Parathyroid adenoma (tissue), 2 donors: Measurements from ENCODE around the gene KANTR.

ENCODE experiments used
- H2AFZ ChIP-seq: fragments of 300-600 bp; sonication (generic); one replicate; pipeline ENCODE4 v1.7.0; 2017; ENCODE audit warnings: antibody characterized with exemption, mild to moderate bottlenecking
- H3K27ac ChIP-seq: fragments of 300-600 bp; sonication (generic); one replicate; pipeline ENCODE4 v1.7.0; 2017
- H3K27me3 ChIP-seq: fragments of 300-600 bp; sonication (generic); one replicate; pipeline ENCODE4 v1.7.0; 2017; ENCODE audit warnings: low read length; ENCODE audit not compliant: control insufficient read depth, insufficient read depth
- H3K36me3 ChIP-seq: fragments of 300-600 bp; sonication (generic); one replicate; pipeline ENCODE4 v1.7.0; 2017; ENCODE audit warnings: low read length; ENCODE audit not compliant: control insufficient read depth, insufficient read depth
- H3K4me1 ChIP-seq: fragments of 300-600 bp; sonication (generic); one replicate; pipeline ENCODE4 v1.7.0; 2017; ENCODE audit warnings: control low read depth
- H3K4me2 ChIP-seq: fragments of 300-600 bp; sonication (generic); one replicate; pipeline ENCODE4 v1.7.0; 2017; ENCODE audit warnings: low read length
- H3K4me3 ChIP-seq: fragments of 300-600 bp; sonication (generic); one replicate; pipeline ENCODE4 v1.7.0; 2017; ENCODE audit warnings: low read depth, low read length
- H3K79me2 ChIP-seq: fragments of 300-600 bp; sonication (generic); one replicate; pipeline ENCODE4 v1.7.0; 2017; ENCODE audit warnings: control low read depth
- H3K9ac ChIP-seq: fragments of 300-600 bp; sonication (generic); one replicate; pipeline ENCODE4 v1.7.0; 2017; ENCODE audit warnings: mild to moderate bottlenecking
- H3K9me3 ChIP-seq: fragments of 300-600 bp; sonication (generic); one replicate; pipeline ENCODE4 v1.7.0; 2017; ENCODE audit warnings: low read length; ENCODE audit not compliant: control insufficient read depth
- TF ChIP-seq, protein P1 (sequence below): fragments of 300-600 bp; sonication (generic); IDR thresholded peaks from one replicate; pipeline ENCODE4 v1.7.0; 2017; ENCODE audit warnings: antibody characterized with exemption, mild to moderate bottlenecking
- donor health status: primary hyperparathyroidism.

Gene KANTR

DNA sequence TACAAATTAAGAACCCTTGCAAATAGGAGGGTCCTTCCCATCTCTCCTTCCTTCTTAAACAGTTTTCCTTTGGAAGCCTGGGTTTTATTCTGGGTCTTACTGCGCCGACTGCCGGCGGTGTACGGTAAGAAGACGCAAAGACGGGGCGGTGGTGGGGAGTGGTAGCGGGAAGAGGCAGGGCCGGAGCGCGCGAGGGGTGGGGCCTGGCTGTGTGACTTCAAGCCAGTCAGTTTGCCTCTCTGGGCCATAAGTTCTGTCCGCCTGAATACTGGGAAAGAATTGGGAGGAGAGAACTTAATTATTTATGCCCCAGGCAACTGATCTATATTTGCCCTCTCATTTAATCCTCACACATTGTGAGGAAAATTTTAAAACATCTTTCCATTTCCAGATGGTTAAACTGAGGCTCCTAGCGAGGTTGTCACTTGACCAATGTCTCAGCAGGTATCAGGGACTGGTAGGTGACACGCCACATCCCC, 726 bp upstream of the KANTR start:
- TF ChIP-seq, protein P1, sequence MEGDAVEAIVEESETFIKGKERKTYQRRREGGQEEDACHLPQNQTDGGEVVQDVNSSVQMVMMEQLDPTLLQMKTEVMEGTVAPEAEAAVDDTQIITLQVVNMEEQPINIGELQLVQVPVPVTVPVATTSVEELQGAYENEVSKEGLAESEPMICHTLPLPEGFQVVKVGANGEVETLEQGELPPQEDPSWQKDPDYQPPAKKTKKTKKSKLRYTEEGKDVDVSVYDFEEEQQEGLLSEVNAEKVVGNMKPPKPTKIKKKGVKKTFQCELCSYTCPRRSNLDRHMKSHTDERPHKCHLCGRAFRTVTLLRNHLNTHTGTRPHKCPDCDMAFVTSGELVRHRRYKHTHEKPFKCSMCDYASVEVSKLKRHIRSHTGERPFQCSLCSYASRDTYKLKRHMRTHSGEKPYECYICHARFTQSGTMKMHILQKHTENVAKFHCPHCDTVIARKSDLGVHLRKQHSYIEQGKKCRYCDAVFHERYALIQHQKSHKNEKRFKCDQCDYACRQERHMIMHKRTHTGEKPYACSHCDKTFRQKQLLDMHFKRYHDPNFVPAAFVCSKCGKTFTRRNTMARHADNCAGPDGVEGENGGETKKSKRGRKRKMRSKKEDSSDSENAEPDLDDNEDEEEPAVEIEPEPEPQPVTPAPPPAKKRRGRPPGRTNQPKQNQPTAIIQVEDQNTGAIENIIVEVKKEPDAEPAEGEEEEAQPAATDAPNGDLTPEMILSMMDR = peak; percentile 56
- Histone ChIP-seq H3K36me3 (no peaks in the 10 kb centered on the region), H3K27me3 (no peaks in the 10 kb centered on the region), H3K9me3 (no peaks in the 10 kb centered on the region), H2AFZ (peak overlapping the region; percentile 91), H3K4me2 (peak overlapping the region; percentile 90), H3K27ac (peak overlapping the region; percentile 91), H3K4me3 (peak overlapping the region; percentile 60), H3K4me1 (peaks cover 10% of the 10 kb centered on the region), H3K9ac (no peak overlapping the region), H3K79me2 (no peaks in the 10 kb centered on the region)

DNA sequence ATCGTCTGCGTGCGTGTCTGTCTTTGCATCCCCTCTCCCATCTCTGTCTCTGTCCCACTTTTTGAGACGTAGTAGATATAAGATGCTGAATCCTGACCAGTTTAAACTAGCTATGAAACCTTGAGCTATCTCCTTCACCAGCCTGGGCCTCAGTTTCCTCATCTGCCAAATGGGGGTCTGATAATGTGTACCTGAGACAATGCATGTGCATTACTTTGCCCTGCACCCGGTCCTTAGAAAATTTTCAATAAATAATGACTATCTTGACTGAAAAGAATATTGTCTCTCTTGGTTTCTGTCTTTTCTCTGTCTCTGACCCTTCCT, 602 bp downstream of the KANTR start:
- H3K27ac ChIP-seq = peak overlapping the region; percentile 91
- peak overlapping the region; percentile 90 for H3K4me2 ChIP-seq
- peaks cover 7% of the 10 kb centered on the region for H3K4me1 ChIP-seq
- peak overlapping the region; percentile 19 for H3K9ac ChIP-seq
- TF ChIP-seq, protein P1 = no peak
- H3K79me2 ChIP-seq = no peaks in the 10 kb centered on the region
- no peaks in the 10 kb centered on the region for H3K27me3 ChIP-seq
- no peaks in the 10 kb centered on the region for H3K9me3 ChIP-seq
- peak overlapping the region; percentile 74 for H3K4me3 ChIP-seq
- peak overlapping the region; percentile 91 for H2AFZ ChIP-seq
- H3K36me3 ChIP-seq = no peaks in the 10 kb centered on the region

DNA sequence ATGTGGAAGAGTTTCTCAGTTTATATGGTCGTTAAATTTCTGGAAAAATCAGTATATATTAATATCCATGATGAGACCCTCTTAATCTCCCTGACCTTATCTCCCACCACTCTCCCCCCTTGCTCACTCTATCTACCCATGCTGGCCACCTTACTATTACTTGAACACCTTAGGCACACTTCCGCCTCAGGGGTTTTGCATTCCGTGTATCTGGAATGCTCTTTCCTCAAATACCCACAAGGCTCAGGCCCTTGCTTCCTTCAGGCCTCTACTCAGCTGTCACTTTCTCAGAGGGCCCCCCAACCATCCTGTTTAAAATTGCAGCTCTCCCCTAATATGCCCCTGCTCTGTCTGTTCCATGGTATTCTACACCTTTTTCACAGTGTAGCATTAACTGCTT, 1.9 kb downstream of the KANTR start:
- Histone ChIP-seq H3K79me2 (no peaks in the 10 kb centered on the region), H2AFZ (no peak overlapping the region), H3K27ac (no peak overlapping the region), H3K36me3 (no peaks in the 10 kb centered on the region), H3K4me1 (peaks cover 2% of the 10 kb centered on the region), H3K27me3 (no peaks in the 10 kb centered on the region), H3K9me3 (no peaks in the 10 kb centered on the region), H3K9ac (no peak overlapping the region), H3K4me3 (no peak overlapping the region), H3K4me2 (no peak overlapping the region)
- TF ChIP-seq, protein P1 = no peak

DNA sequence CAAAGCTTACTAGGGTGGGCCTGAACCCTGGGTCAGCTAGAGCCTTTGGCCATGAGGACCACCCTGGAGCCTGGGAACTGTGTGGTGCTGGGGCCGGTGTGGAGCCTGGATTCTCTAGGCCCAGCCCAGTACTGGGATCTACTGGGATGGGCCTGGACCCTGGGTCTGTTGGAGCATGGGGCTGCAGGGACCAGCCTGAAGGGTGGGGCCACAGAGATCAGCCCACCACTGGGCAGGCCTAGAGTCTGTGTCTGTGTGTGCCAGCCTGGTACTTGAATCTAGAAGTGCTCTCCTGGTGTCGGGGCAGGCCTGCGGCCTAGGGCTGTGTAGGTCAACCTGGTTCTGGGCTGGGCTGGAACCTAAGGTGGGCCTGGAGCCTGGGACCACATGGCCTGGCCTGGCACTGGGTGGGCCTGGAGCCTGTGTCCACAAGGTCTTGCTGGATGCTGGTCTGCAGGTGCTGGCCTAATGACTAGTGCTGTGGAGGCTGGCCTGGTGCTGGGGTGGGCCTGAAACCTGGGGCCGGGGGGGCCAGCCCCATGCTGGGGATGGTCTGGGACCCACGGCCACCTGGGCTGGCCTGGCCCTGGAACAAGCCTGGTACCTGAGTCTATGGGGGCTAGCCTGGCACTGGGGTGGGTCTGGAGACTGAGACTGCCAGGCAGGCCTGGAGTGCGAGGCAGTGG, 21.1 kb downstream of the KANTR start:
- Histone ChIP-seq H3K9ac (no peak overlapping the region), H3K4me3 (no peak overlapping the region), H3K4me1 (no peaks in the 10 kb centered on the region), H3K4me2 (no peak overlapping the region), H2AFZ (no peak overlapping the region), H3K9me3 (no peaks in the 10 kb centered on the region), H3K79me2 (no peaks in the 10 kb centered on the region), H3K36me3 (no peaks in the 10 kb centered on the region), H3K27me3 (no peaks in the 10 kb centered on the region), H3K27ac (no peak overlapping the region)
- TF ChIP-seq, protein P1 = no peak

DNA sequence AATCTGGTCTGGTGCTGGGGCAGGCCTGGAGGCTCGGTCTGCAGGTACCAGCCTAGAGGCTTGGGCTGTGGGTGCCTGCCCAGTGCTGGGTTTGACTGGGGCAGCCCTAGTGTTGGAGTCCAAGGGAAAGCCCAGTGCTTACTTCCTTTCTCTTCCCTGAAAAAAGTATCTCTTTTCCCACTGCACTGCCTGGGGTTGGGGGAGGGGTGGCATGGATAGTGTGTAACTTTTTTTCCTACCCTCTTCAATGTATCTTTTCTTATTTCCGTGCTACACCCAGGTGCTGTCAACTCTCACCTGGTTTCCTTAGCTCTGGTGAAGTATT, 21.6 kb downstream of the KANTR start:
- no peak overlapping the region for H3K27ac ChIP-seq
- H3K4me1 ChIP-seq = no peaks in the 10 kb centered on the region
- H3K27me3 ChIP-seq = no peaks in the 10 kb centered on the region
- H3K4me2 ChIP-seq = no peak overlapping the region
- H2AFZ ChIP-seq = no peak overlapping the region
- no peaks in the 10 kb centered on the region for H3K79me2 ChIP-seq
- TF ChIP-seq, protein P1 = no peak
- no peaks in the 10 kb centered on the region for H3K36me3 ChIP-seq
- no peaks in the 10 kb centered on the region for H3K9me3 ChIP-seq
- no peak overlapping the region for H3K9ac ChIP-seq
- H3K4me3 ChIP-seq = no peak overlapping the region
